OCI-LY1 (cell line): ENCODE measurements around the gene ARHGEF17.

Source experiments
- CTCF ChIP-seq: fragments of 200-600 bp; sonication (generic), shearing (Covaris generic); IDR thresholded peaks from 2 replicates; pipeline ENCODE4 v1.5.1; 2017; ENCODE audit warnings: mild to moderate bottlenecking, antibody characterized with exemption, low read length, moderate library complexity, mixed read lengths
- EZH2 ChIP-seq: fragments of 200-600 bp; sonication (generic), shearing (Covaris generic); IDR thresholded peaks from 2 replicates; pipeline ENCODE4 v1.8.0; 2017; ENCODE audit warnings: borderline replicate concordance, mixed run types, mild to moderate bottlenecking, antibody characterized with exemption, low read length, moderate library complexity, mixed read lengths

DNA sequence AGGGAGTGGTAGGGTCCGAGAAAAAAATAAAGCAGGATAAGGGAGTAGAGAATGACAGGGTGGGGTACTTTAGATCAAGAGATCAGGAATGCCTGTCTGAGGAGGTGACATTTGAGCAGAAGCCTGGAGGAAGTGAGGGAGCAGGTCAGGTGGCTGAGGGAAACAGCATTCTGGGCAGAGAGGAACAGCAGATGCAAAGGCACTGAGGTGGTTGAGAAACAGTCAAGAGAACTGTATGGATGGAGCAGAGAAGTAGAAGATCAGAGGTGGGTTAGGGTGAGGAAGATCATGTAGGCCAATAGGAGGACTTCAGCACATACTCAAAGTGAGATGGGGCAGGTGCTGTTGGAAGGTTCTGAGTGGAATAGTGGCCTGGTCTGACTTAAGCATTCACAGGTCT, 8.3 kb downstream of the ARHGEF17 start:
- TF ChIP-seq CTCF, result no peak
- TF ChIP-seq EZH2, result no peak
